ENCODE data around the gene MAP3K4. TPM values are rescaled to one million over a fixed set of nuclear protein-coding genes. Genes with fewer than 3 reads are reported as not detected.
A peak's percentile ranks its signal among the peaks of the same experiment; 100 is the strongest.

Gene MAP3K4
- total and polyA plus RNA-seq, 10 donors: 11.4 to 65.5 (median 37.0) TPM

DNA sequence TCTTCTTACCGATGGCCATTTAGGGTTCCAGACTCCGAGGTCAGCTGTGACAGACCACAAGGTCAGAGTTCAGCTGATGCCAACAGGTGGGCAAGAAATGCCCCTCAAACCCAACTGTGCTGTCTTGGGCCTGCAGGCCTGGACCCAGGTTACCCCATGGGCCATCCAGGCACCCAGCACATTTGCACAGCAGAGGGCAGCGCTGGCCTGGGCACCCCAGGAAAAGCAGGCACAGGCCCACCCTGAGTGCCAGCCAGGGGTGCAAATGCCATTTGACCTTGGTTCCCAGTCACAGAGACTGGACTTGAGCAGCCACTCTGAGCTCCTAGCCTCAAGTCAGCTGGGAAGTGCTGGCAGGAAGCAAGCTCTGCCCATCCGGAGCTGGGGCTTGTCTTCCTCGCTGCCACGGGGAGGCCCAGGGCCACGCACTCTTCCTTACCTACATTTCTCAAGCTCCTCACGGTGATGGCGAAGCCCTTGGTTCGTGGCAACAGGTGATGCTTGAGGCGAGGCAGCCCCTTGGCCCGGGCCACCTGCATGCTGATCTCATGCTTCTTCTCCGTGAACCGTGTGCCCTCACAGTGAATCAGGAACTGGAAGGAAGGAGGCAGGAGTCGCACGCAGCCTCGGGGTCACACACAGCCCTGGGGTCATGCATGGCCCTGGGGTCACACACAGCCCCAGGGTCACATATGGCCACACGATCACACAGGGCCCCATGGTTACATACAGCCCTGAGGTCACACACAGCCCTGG lies 161.5 kb downstream of the MAP3K4 start:
- peaks cover 0 to 26% (median 2%) of the 10 kb centered on the region in 6 donors for H3K36me3 ChIP-seq
- no peaks in the 10 kb centered on the region for H3K27me3 ChIP-seq (replicated peaks in 1 of 7)
- no peak for DNase-seq
- WGBS, 5 donors: 84 to 89% (median 86%) methylated on average over 16 to 18 of the region's 18 CpGs
- TF ChIP-seq, protein P1, sequence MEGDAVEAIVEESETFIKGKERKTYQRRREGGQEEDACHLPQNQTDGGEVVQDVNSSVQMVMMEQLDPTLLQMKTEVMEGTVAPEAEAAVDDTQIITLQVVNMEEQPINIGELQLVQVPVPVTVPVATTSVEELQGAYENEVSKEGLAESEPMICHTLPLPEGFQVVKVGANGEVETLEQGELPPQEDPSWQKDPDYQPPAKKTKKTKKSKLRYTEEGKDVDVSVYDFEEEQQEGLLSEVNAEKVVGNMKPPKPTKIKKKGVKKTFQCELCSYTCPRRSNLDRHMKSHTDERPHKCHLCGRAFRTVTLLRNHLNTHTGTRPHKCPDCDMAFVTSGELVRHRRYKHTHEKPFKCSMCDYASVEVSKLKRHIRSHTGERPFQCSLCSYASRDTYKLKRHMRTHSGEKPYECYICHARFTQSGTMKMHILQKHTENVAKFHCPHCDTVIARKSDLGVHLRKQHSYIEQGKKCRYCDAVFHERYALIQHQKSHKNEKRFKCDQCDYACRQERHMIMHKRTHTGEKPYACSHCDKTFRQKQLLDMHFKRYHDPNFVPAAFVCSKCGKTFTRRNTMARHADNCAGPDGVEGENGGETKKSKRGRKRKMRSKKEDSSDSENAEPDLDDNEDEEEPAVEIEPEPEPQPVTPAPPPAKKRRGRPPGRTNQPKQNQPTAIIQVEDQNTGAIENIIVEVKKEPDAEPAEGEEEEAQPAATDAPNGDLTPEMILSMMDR (IDR thresholded peaks at IDR 0.05 in 8 of 11, conservative IDR thresholded peaks at IDR 0.05 in 3 of 11): peak in 7 of 11 experiments; percentile 29 to 55 (median 47)
- no peak for TF ChIP-seq POLR2A (IDR thresholded peaks at IDR 0.05)
- H3K4me1 ChIP-seq: peaks cover 0 to 4% (median 0%) of the 10 kb centered on the region in 6 donors
- no peak overlapping the region for H3K27ac ChIP-seq
- intact Hi-C loops (cut with DNase I; ENCODE audit: low total_unique reads): loop anchor here (10.0 kb wide), 1 partner anchor 222 kb away; no protein-coding TSS in a partner anchor
- no peak overlapping the region for H3K4me3 ChIP-seq
- H3K9me3 ChIP-seq: peaks cover 0 to 16% (median 6%) of the 10 kb centered on the region in 8 donors

DNA sequence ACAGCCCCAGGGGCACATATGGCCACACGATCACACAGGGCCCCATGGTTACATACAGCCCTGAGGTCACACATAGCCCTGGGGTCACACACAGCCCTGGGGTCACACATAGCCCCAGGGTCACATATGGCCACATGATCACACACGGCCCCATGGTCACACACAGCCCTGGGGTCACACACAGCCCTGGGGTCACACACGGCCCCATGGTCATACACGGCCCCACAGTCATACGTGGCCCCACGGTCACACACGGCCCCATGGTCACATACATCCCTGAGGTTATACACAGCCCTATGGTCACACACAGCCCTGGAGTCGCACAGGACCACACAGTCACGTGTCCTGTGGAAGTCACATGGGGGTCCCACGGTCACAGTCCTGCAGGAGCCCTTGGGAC lies 162.2 kb downstream of the MAP3K4 start:
- Histone ChIP-seq H3K27ac (no peak overlapping the region), H3K4me3 (no peak overlapping the region), H3K4me1 (peaks cover 0 to 4% (median 0%) of the 10 kb centered on the region in 6 donors), H3K36me3 (peaks cover 0 to 23% (median 2%) of the 10 kb centered on the region in 6 donors), H3K27me3 (replicated peaks in 1 of 7) (no peaks in the 10 kb centered on the region), H3K9me3 (peaks cover 0 to 16% (median 6%) of the 10 kb centered on the region in 8 donors)
- WGBS, 5 donors: 81 to 100% (median 93%) methylated on average over 1 to 10 of the region's 10 CpGs
- TF ChIP-seq, protein P1 (IDR thresholded peaks at IDR 0.05 in 8 of 11, conservative IDR thresholded peaks at IDR 0.05 in 3 of 11): no peak
- no peak for TF ChIP-seq POLR2A (IDR thresholded peaks at IDR 0.05)
- TF ChIP-seq POLR2AphosphoS5 (IDR thresholded peaks at IDR 0.05): no peak
- no peak for DNase-seq
- intact Hi-C loops (cut with DNase I; ENCODE audit: low total_unique reads): loop anchor here (10.0 kb wide), 1 partner anchor 221 kb away; no protein-coding TSS in a partner anchor

DNA sequence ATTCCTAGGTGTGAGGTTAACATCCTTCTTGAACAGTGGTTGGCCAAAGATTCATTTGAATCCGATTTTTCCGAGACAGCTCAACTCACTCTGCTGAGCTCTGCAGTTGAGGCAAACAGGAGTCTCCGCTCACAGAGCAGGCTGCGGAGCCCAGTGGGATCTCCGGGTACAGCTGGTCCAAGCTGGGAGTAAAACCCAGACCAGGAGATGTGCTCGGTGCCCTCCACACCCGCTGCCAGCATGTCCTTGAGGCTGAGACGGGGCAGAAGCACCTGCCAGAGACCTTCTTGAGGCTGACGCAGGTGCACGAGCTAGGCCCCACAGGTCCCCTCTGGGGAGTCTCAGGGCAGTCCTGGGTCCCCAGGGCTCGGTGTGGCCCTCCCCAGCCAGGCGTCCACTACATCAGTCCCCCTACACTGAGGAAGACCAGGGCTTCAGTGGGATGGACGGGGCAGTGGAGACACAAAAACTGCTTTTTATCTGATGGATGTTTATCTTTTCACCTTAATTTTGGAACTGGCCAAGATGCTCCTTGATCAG lies 163.3 kb downstream of the MAP3K4 start:
- no peak overlapping the region for H3K4me3 ChIP-seq
- H3K4me1 ChIP-seq: peaks cover 0 to 4% (median 0%) of the 10 kb centered on the region in 6 donors
- no peaks in the 10 kb centered on the region for H3K27me3 ChIP-seq (replicated peaks in 1 of 7)
- DNase-seq: no peak
- no peak overlapping the region for H3K27ac ChIP-seq
- H3K36me3 ChIP-seq: peaks cover 0 to 26% (median 0%) of the 10 kb centered on the region in 6 donors
- peaks cover 0 to 16% (median 6%) of the 10 kb centered on the region in 8 donors for H3K9me3 ChIP-seq
- TF ChIP-seq POLR2AphosphoS5 (IDR thresholded peaks at IDR 0.05) (no peak), POLR2A (IDR thresholded peaks at IDR 0.05) (no peak)
- TF ChIP-seq, protein P1 (IDR thresholded peaks at IDR 0.05 in 8 of 11, conservative IDR thresholded peaks at IDR 0.05 in 3 of 11): no peak
- intact Hi-C loops (cut with DNase I; ENCODE audit: low total_unique reads): loop anchor here (10.0 kb wide), 1 partner anchor 220 kb away; no protein-coding TSS in a partner anchor
- 93 to 95% (median 94%) methylated on average over 11 to 13 of the region's 13 CpGs for WGBS, 5 donors

DNA sequence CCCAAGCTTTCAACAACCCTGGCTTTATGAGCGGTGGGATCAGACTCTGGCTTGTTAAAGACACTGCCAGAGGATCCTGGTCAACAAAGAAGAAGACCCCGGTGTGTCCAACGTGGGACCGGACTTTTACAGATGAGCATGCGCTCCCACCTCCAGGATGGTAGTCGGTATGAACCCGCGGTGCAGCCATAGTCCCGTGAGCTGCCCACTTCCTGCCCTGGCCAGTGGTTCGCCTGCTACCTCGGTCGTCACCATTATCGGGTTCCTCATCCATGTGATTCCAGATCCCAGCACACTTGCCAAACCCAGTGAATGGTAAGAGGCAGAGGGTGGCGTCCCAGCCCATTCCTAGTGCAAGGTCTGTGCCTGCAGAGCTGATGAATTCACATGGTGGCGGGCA lies 169.6 kb downstream of the MAP3K4 start:
- H3K27ac ChIP-seq: no peak overlapping the region
- H3K27me3 ChIP-seq (replicated peaks in 1 of 7): no peaks in the 10 kb centered on the region
- intact Hi-C loops (cut with DNase I; ENCODE audit: low total_unique reads): no loop called here
- H3K9me3 ChIP-seq: peaks cover 0 to 16% (median 6%) of the 10 kb centered on the region in 8 donors
- no peak for DNase-seq
- TF ChIP-seq POLR2A (IDR thresholded peaks at IDR 0.05): no peak
- TF ChIP-seq, protein P1 (IDR thresholded peaks at IDR 0.05 in 8 of 11, conservative IDR thresholded peaks at IDR 0.05 in 3 of 11): no peak
- TF ChIP-seq POLR2AphosphoS5 (IDR thresholded peaks at IDR 0.05): no peak
- no peaks in the 10 kb centered on the region for H3K4me1 ChIP-seq
- peaks cover 0 to 69% (median 3%) of the 10 kb centered on the region in 6 donors for H3K36me3 ChIP-seq
- WGBS, 5 donors: 93 to 97% (median 95%) methylated on average over 13 to 15 of the region's 15 CpGs
- H3K4me3 ChIP-seq: no peak overlapping the region

Data from spleen (tissue), 11 donors.